ENCODE data around the gene CST3.

The CST3 gene

GRCh38 chr20:23646106-23646873, 8.5 kb upstream of the CST3 start:
- no peak for DNase-seq
- H3K4me1 ChIP-seq = peaks cover 0 to 4% (median 0%) of the 10 kb centered on the region in 4 donors
- no peak overlapping the region for H3K4me3 ChIP-seq
- no peaks in the 10 kb centered on the region for H3K27me3 ChIP-seq
- TF ChIP-seq CTCF (IDR thresholded peaks at IDR 0.05) = no peak
- no peaks in the 10 kb centered on the region for H3K9me3 ChIP-seq
- H3K36me3 ChIP-seq = no peaks in the 10 kb centered on the region
- intact Hi-C loops (cut with DNase I; ENCODE audit: low total_unique reads) = no loop called here
- no peak overlapping the region for H3K27ac ChIP-seq

DNA sequence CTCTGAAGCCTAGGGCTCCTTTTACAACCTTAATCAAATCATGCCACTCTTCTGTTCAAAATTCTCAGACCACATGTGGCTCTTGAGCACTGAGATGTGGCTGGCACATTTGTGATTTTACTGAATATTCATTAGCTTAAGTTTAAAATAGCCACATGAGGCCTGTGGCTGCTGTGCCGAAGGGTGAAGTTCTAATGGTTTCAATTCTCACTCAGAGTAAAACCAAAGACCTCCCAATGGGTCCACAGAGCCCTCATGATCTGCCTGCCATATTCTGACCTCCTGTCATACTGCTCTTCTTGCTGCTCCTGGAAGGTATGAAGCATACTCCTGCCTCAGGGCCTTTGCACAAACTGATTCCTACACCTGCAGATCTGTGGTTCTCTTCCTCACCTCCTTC, 7.8 kb upstream of the CST3 start:
- Histone ChIP-seq H3K27me3 (no peaks in the 10 kb centered on the region), H3K27ac (no peak overlapping the region), H3K9me3 (no peaks in the 10 kb centered on the region), H3K4me1 (peaks cover 0 to 4% (median 0%) of the 10 kb centered on the region in 4 donors), H3K36me3 (no peaks in the 10 kb centered on the region), H3K4me3 (no peak overlapping the region)
- DNase-seq = no peak
- intact Hi-C loops (cut with DNase I; ENCODE audit: low total_unique reads) = no loop called here
- no peak for TF ChIP-seq CTCF (IDR thresholded peaks at IDR 0.05)

GRCh38 chr20:23644164-23644563, 6.4 kb upstream of the CST3 start:
- Histone ChIP-seq H3K4me3 (no peak overlapping the region), H3K27ac (no peak overlapping the region), H3K36me3 (no peaks in the 10 kb centered on the region), H3K27me3 (no peaks in the 10 kb centered on the region), H3K4me1 (peaks cover 0 to 4% (median 0%) of the 10 kb centered on the region in 4 donors), H3K9me3 (no peaks in the 10 kb centered on the region)
- no peak for DNase-seq
- TF ChIP-seq CTCF (IDR thresholded peaks at IDR 0.05) = no peak
- intact Hi-C loops (cut with DNase I; ENCODE audit: low total_unique reads) = no loop called here

- DNase-seq = no peak
- no peaks in the 10 kb centered on the region for H3K9me3 ChIP-seq
- peaks cover 0 to 4% (median 0%) of the 10 kb centered on the region in 4 donors for H3K4me1 ChIP-seq
- intact Hi-C loops (cut with DNase I; ENCODE audit: low total_unique reads) = no loop called here
- no peaks in the 10 kb centered on the region for H3K27me3 ChIP-seq
- no peak for TF ChIP-seq CTCF (IDR thresholded peaks at IDR 0.05)
- H3K36me3 ChIP-seq = no peaks in the 10 kb centered on the region
- no peak overlapping the region for H3K4me3 ChIP-seq
- no peak overlapping the region for H3K27ac ChIP-seq
Measured at GRCh38 chr20:23643659-23644058, 5.9 kb upstream of the CST3 start.

GRCh38 chr20:23641936-23642751, 4.4 kb upstream of the CST3 start:
- Histone ChIP-seq H3K9me3 (no peaks in the 10 kb centered on the region), H3K4me3 (no peak overlapping the region), H3K27me3 (no peaks in the 10 kb centered on the region), H3K27ac (peak overlapping the region in 1 of 2 donors; percentile 29), H3K36me3 (no peaks in the 10 kb centered on the region), H3K4me1 (peaks cover 0 to 9% (median 0%) of the 10 kb centered on the region in 4 donors)
- peak; percentile 56 to 80 for DNase-seq
- intact Hi-C loops (cut with DNase I; ENCODE audit: low total_unique reads) = no loop called here
- no peak for TF ChIP-seq CTCF (IDR thresholded peaks at IDR 0.05)

All from tibial artery (tissue), 4 donors.